A673 (cell line): ENCODE measurements around the gene TAF3. TPM values are rescaled to one million over a fixed set of nuclear protein-coding genes. Genes with fewer than 3 reads are reported as not detected.

Source experiments
- BruUV-seq: library from RNA; stranded (reverse); fragments of 400-500 nt; replicated peaks from 2 replicates; lab custom pipeline; 2021; lab: Mats Ljungman, UMichigan
- CTCF ChIA-PET: fragments of 300-600 bp; sonication (Branson Sonifier 250); formaldehyde crosslinking; loops from one replicate; lab custom pipeline; 2022; ENCODE audit warnings: antibody characterized with exemption; lab: Charles Lee
- POLR2A ChIA-PET: fragments of 300-600 bp; sonication (Branson Sonifier 250); formaldehyde crosslinking; loops from one replicate; lab custom pipeline; 2022; ENCODE audit warnings: antibody characterized with exemption; ENCODE audit not compliant: low non-redundant PET; lab: Charles Lee
- DNase-seq: peaks from one replicate; pipeline ENCODE4 v3.0.0-alpha.2; 2015; ENCODE audit warnings: low spot score
- H3K27ac ChIP-seq: fragments of 200-600 bp; sonication (generic); 2 replicates; pipeline ENCODE4 v1.5.1; 2016; ENCODE audit warnings: mixed run types, low read depth, mild to moderate bottlenecking, mixed read lengths, antibody characterized with exemption, low read length; ENCODE audit not compliant: poor library complexity, severe bottlenecking
- H3K27me3 ChIP-seq: fragments of 200-600 bp; sonication (generic); replicated peaks from 2 replicates; pipeline ENCODE4 v1.6.1; 2017; ENCODE audit warnings: mixed run types, low read depth, mild to moderate bottlenecking, mixed read lengths, antibody characterized with exemption, low read length; ENCODE audit not compliant: insufficient read depth, poor library complexity
- H3K36me3 ChIP-seq: fragments of 200-600 bp; sonication (generic); 2 replicates; pipeline ENCODE4 v1.6.1; 2016; ENCODE audit warnings: mixed run types, mild to moderate bottlenecking, mixed read lengths, antibody characterized with exemption, low read length; ENCODE audit not compliant: insufficient read depth, poor library complexity, severe bottlenecking
- H3K4me1 ChIP-seq: fragments of 200-600 bp; sonication (generic); 2 replicates; pipeline ENCODE4 v1.6.1; 2017; ENCODE audit warnings: mixed run types, mild to moderate bottlenecking, mixed read lengths, antibody characterized with exemption, low read length; ENCODE audit not compliant: insufficient read depth, poor library complexity, severe bottlenecking
- H3K4me3 ChIP-seq: fragments of 200-600 bp; sonication (generic); 2 replicates; pipeline ENCODE4 v1.5.1; 2016; ENCODE audit warnings: low read depth, mixed run types, mild to moderate bottlenecking, mixed read lengths, low read length; ENCODE audit not compliant: poor library complexity, severe bottlenecking
- H3K9me3 ChIP-seq: fragments of 200-600 bp; sonication (generic); 2 replicates; pipeline ENCODE4 v1.6.1; 2016; ENCODE audit warnings: mixed run types, low read depth, mild to moderate bottlenecking, mixed read lengths, antibody characterized with exemption, low read length; ENCODE audit not compliant: poor library complexity, severe bottlenecking
- EZH2 ChIP-seq: fragments of 200-600 bp; sonication (generic); IDR thresholded peaks from 2 replicates; pipeline ENCODE4 v1.6.1; 2017; ENCODE audit warnings: borderline replicate concordance, low read depth, mild to moderate bottlenecking, mixed read lengths, antibody characterized with exemption, low read length; ENCODE audit not compliant: poor library complexity, severe bottlenecking
- intact Hi-C: fragments of 100-400 bp; cut with micrococcal nuclease; formaldehyde crosslinking; loops from one replicate; pipeline ENCODE4 v1.10.0; 2022; ENCODE audit not compliant: unreplicated experiment
- total RNA-seq: library from RNA; stranded (reverse); gene quantifications from 2 replicates; pipeline ENCODE4 v1.2.3, GENCODE V29; 2021
- TF ChIP-seq, protein P1 (sequence below): fragments of 300-800, 200-600 bp; sonication (generic); conservative IDR thresholded peaks from 2 replicates; pipeline ENCODE4 v1.5.1; 2017; ENCODE audit warnings: low read depth, mild to moderate bottlenecking, antibody characterized with exemption, low read length, moderate library complexity, mixed read lengths

TAF3 gene
- total RNA-seq, 1 experiment from 2014 or later, result 14.0 TPM

DNA sequence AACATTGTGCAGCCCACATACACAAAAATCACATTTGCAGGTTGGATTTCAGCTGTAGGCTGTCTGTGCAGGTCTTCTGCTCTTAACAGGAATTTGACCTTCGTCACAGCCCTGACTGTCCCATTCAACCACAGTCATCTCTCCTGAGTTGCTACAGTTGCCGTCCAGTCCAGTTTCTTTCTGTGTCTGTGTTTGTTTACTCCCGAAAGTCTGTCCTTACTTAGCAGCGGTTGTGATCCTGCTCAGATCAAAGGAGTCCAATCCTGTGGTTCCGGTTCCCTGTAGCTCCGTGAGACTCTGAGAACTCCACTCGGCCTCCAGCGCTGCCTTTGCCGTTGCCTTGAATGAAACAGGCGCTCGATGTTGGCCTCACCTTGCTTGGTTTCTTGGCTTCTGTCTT, 124.6 kb downstream of the TAF3 start:
- H3K27ac ChIP-seq, result no peak overlapping the region
- DNase-seq, result no peak
- CTCF ChIA-PET, result no interaction called here
- no peak overlapping the region for H3K4me3 ChIP-seq
- no peak for TF ChIP-seq EZH2
- H3K9me3 ChIP-seq, result no peaks in the 10 kb centered on the region
- H3K27me3 ChIP-seq, result no peaks in the 10 kb centered on the region
- intact Hi-C loops, result no loop called here
- H3K36me3 ChIP-seq, result no peaks in the 10 kb centered on the region
- no TSS peak for BruUV-seq
- peaks cover 24% of the 10 kb centered on the region for H3K4me1 ChIP-seq
- POLR2A ChIA-PET, result no interaction called here

DNA sequence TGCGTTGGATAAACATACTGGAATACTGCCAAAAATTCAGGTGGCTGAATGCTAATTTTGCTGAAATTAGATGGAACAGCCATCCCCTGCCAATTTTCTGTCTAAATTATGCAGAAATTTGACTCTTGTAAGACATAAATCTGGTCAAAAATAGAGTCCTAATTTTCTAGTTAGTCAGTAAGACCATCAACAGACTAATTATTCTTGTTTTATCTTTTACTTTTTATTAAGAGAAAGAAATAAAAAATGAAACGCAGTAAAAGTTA, 125.8 kb downstream of the TAF3 start:
- no peaks in the 10 kb centered on the region for H3K27me3 ChIP-seq
- TF ChIP-seq, protein P1, sequence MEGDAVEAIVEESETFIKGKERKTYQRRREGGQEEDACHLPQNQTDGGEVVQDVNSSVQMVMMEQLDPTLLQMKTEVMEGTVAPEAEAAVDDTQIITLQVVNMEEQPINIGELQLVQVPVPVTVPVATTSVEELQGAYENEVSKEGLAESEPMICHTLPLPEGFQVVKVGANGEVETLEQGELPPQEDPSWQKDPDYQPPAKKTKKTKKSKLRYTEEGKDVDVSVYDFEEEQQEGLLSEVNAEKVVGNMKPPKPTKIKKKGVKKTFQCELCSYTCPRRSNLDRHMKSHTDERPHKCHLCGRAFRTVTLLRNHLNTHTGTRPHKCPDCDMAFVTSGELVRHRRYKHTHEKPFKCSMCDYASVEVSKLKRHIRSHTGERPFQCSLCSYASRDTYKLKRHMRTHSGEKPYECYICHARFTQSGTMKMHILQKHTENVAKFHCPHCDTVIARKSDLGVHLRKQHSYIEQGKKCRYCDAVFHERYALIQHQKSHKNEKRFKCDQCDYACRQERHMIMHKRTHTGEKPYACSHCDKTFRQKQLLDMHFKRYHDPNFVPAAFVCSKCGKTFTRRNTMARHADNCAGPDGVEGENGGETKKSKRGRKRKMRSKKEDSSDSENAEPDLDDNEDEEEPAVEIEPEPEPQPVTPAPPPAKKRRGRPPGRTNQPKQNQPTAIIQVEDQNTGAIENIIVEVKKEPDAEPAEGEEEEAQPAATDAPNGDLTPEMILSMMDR, result no peak
- no peak for TF ChIP-seq EZH2
- ChIA-PET POLR2A (no interaction called here), CTCF (no interaction called here)
- peak; percentile 48 for DNase-seq
- H3K36me3 ChIP-seq, result no peaks in the 10 kb centered on the region
- no peaks in the 10 kb centered on the region for H3K9me3 ChIP-seq
- intact Hi-C loops, result no loop called here
- no peak overlapping the region for H3K27ac ChIP-seq
- H3K4me3 ChIP-seq, result no peak overlapping the region
- peaks cover 24% of the 10 kb centered on the region for H3K4me1 ChIP-seq
- no TSS peak for BruUV-seq

DNA sequence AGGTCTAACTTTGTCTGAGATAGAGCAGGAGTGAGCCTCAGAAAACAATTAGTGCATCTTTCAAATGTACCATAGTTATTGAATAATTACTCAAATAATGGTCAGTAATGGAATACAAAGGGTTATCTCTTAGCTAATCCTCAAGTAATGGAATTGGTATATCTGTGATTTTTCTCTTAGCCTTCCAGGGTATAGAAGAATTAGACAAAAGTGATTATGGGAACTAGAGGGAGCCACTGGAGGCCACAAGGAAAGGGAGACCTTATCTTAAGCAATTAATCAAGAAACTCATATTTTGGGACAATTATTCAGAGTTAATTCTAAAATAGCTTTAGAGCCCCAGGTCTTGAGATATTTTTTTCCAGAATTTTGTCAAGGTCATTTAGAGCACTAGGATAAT, 126.2 kb downstream of the TAF3 start:
- no TSS peak for BruUV-seq
- no peaks in the 10 kb centered on the region for H3K9me3 ChIP-seq

DNA sequence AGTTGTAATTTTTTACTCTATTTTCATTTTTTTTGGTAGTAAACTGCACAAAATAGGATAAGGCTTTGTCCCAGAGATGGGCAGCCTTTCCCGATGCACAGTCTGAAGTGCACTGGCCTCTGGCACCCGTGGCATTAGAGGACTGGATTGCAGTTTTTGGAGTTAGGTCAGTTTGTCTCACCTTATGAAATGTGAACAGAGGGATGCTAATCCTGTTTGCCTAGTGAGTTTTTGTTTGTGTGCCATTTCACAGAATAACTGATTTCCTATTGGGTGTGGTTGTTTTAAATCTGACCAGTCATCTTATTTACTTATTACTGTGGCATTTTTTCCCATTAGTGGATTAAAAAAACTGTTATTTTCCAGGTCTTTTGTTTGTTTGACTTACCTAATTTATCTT, 126.7 kb downstream of the TAF3 start:
- CTCF ChIA-PET, result no interaction called here
- POLR2A ChIA-PET, result no interaction called here
- no TSS peak for BruUV-seq
- no peak for DNase-seq
- TF ChIP-seq, protein P1, result no peak
- no peak for TF ChIP-seq EZH2
- no peak overlapping the region for H3K27ac ChIP-seq
- peaks cover 24% of the 10 kb centered on the region for H3K4me1 ChIP-seq
- H3K27me3 ChIP-seq, result no peaks in the 10 kb centered on the region
- intact Hi-C loops, result no loop called here
- H3K36me3 ChIP-seq, result no peaks in the 10 kb centered on the region
- no peak overlapping the region for H3K4me3 ChIP-seq
- H3K9me3 ChIP-seq, result no peaks in the 10 kb centered on the region

More for the DNA sequence above, 126.2 kb downstream of the TAF3 start:
- TF ChIP-seq, protein P1, result no peak
- TF ChIP-seq EZH2, result no peak
- Histone ChIP-seq H3K4me3 (no peak overlapping the region), H3K4me1 (peaks cover 24% of the 10 kb centered on the region), H3K27ac (no peak overlapping the region), H3K36me3 (no peaks in the 10 kb centered on the region), H3K27me3 (no peaks in the 10 kb centered on the region)
- no peak for DNase-seq
- CTCF ChIA-PET, result no interaction called here
- POLR2A ChIA-PET, result no interaction called here
- intact Hi-C loops, result no loop called here
